DMS53 (cell line): ENCODE data around the gene ARHGAP8.
"Not testable (repeated sequence)": the region's sequence is repeated elsewhere in the genome, so short reads cannot be mapped to it uniquely, and the experiment has no call there.

Source experiments
- DNase-seq: peaks from one replicate; lab custom pipeline; 2025; lab: John Stamatoyannopoulos, UW

Gene ARHGAP8

GRCh38 chr22:44773082-44773481 is 20.7 kb downstream of the ARHGAP8 start:
- DNase-seq: no peak

- DNase-seq: no peak
These were observed 23.5 kb downstream of the ARHGAP8 start for GRCh38 chr22:44775862-44776261.

- no peak for DNase-seq
These were observed 24.4 kb downstream of the ARHGAP8 start for GRCh38 chr22:44776605-44777363.

GRCh38 chr22:44777364-44777755 is 25.0 kb downstream of the ARHGAP8 start:
- no peak for DNase-seq

GRCh38 chr22:44780876-44781449 is 28.6 kb downstream of the ARHGAP8 start:
- DNase-seq: no peak

GRCh38 chr22:44782363-44782963 is 30.1 kb downstream of the ARHGAP8 start:
- DNase-seq: no peak

- no peak for DNase-seq
These were observed 30.7 kb downstream of the ARHGAP8 start for GRCh38 chr22:44783091-44783490.

- DNase-seq: no peak
These were observed 31.2 kb downstream of the ARHGAP8 start for GRCh38 chr22:44783581-44783980.

GRCh38 chr22:44786136-44786535 is 33.8 kb downstream of the ARHGAP8 start:
- DNase-seq: no peak

GRCh38 chr22:44786610-44787009 is 34.2 kb downstream of the ARHGAP8 start:
- DNase-seq: no peak

GRCh38 chr22:44787832-44788231 is 35.5 kb downstream of the ARHGAP8 start:
- DNase-seq: no peak

- no peak for DNase-seq
These were observed 40.7 kb downstream of the ARHGAP8 start for GRCh38 chr22:44793106-44793505.

GRCh38 chr22:44793506-44794172 is 41.3 kb downstream of the ARHGAP8 start:
- no peak for DNase-seq

GRCh38 chr22:44795701-44796630 is 43.6 kb downstream of the ARHGAP8 start:
- DNase-seq: no peak

GRCh38 chr22:44797181-44797725 is 44.9 kb downstream of the ARHGAP8 start:
- no peak for DNase-seq

GRCh38 chr22:44799077-44799945 is 46.9 kb downstream of the ARHGAP8 start:
- no peak for DNase-seq

- DNase-seq: not testable (repeated sequence)
These were observed 47.7 kb downstream of the ARHGAP8 start for GRCh38 chr22:44799946-44800634.

- no peak for DNase-seq
These were observed 49.1 kb downstream of the ARHGAP8 start for GRCh38 chr22:44801476-44801875.

GRCh38 chr22:44802071-44802700 is 49.8 kb downstream of the ARHGAP8 start:
- no peak for DNase-seq
